ENCODE measurements around the gene TAS2R20. TPM values are rescaled to one million over a fixed set of nuclear protein-coding genes. Genes with fewer than 3 reads are reported as not detected.
A peak's percentile ranks its signal among the peaks of the same experiment; 100 is the strongest.

Gene TAS2R20
- total RNA-seq, 4 donors from 2014 or later, result 0.78 to 4.6 (median 1.3) TPM

DNA sequence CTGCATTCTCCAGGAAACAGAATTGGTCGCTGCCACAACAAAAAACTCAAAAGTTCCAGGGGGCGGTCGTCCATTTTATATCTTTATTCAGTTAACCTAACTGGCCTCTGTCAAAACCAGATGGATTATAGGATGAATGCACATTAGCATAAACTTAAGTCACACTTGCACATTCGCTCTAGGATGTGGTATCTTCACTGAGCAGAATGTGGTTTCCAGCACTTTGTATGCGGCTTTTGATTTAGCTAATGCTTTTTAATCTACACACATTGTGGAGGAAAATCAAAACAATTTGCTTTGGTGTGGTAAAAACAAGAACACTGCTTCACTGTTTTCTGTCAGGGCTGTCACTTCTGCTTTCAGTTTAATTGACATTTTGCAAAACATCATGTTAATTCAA, 15.9 kb downstream of the TAS2R20 start:
- no peak for DNase-seq (ENCODE audit: extremely low spot score)
- Histone ChIP-seq H3K36me3 (no peaks in the 10 kb centered on the region), H3K4me1 (no peaks in the 10 kb centered on the region), H3K4me3 (no peak overlapping the region), H3K9me3 (no peaks in the 10 kb centered on the region), H3K27ac (replicated peaks in 1 of 4) (no peak overlapping the region), H3K27me3 (no peaks in the 10 kb centered on the region)
- 95% methylated on average over 5 of the region's 5 CpGs for WGBS
- no peak for TF ChIP-seq POLR2A (IDR thresholded peaks at IDR 0.05; ENCODE audit: low read depth)
- no peak for TF ChIP-seq POLR2AphosphoS5 (IDR thresholded peaks at IDR 0.05)
- TF ChIP-seq EP300 (IDR thresholded peaks at IDR 0.05), result no peak
- no peak for TF ChIP-seq CTCF (IDR thresholded peaks at IDR 0.05)
- intact Hi-C loops (cut with DNase I), result no loop called here

- Histone ChIP-seq H3K9me3 (no peaks in the 10 kb centered on the region), H3K27me3 (no peaks in the 10 kb centered on the region), H3K27ac (replicated peaks in 1 of 4) (no peak overlapping the region), H3K4me1 (no peaks in the 10 kb centered on the region), H3K36me3 (no peaks in the 10 kb centered on the region), H3K4me3 (no peak overlapping the region)
- TF ChIP-seq POLR2AphosphoS5 (IDR thresholded peaks at IDR 0.05), result no peak
- no peak for TF ChIP-seq EP300 (IDR thresholded peaks at IDR 0.05)
- TF ChIP-seq CTCF (IDR thresholded peaks at IDR 0.05), result no peak
- TF ChIP-seq POLR2A (IDR thresholded peaks at IDR 0.05; ENCODE audit: low read depth), result no peak
- WGBS, result 87% methylated on average over 3 of the region's 3 CpGs
- no peak for DNase-seq (ENCODE audit: extremely low spot score)
- intact Hi-C loops (cut with DNase I), result no loop called here
These were observed 23.1 kb downstream of the TAS2R20 start for GRCh38 chr12:10974965-10975364.

GRCh38 chr12:10968765-10969456, 29.2 kb downstream of the TAS2R20 start:
- H3K4me1 ChIP-seq, result peaks cover 5 to 10% (median 9%) of the 10 kb centered on the region in 4 donors
- no peaks in the 10 kb centered on the region for H3K27me3 ChIP-seq
- H3K36me3 ChIP-seq, result no peaks in the 10 kb centered on the region
- H3K27ac ChIP-seq (replicated peaks in 1 of 4), result peak overlapping the region in 1 of 4 donors; percentile 12
- intact Hi-C loops (cut with DNase I), result no loop called here
- H3K4me3 ChIP-seq, result no peak overlapping the region
- no peaks in the 10 kb centered on the region for H3K9me3 ChIP-seq
- DNase-seq (ENCODE audit: extremely low spot score), result no peak
- TF ChIP-seq EP300 (IDR thresholded peaks at IDR 0.05), result no peak
- no peak for TF ChIP-seq POLR2A (IDR thresholded peaks at IDR 0.05; ENCODE audit: low read depth)
- TF ChIP-seq POLR2AphosphoS5 (IDR thresholded peaks at IDR 0.05), result no peak
- no peak for TF ChIP-seq CTCF (IDR thresholded peaks at IDR 0.05)
- WGBS, result 71% methylated on average over 13 of the region's 15 CpGs

DNA sequence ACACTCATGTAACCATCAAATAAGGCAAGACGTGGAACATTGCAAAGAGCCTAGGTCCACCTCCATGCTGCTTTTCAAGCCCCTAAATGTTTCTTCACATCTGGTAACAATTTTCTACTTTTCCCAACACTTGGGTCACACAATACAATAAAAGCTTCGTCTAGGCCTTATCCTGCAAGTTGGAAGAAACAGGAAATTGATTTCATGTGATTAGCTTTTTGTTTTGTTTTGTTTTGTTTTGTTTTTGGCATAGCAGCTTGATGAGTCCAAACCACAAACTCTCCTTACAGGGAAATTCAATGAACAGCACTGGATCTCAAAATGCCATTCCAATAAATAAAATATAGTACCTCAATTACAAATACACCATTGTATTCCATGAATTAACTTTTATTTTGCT, 30.7 kb downstream of the TAS2R20 start:
- TF ChIP-seq POLR2A (IDR thresholded peaks at IDR 0.05; ENCODE audit: low read depth), result no peak
- no peak for TF ChIP-seq POLR2AphosphoS5 (IDR thresholded peaks at IDR 0.05)
- 79% methylated on average over 2 of the region's 2 CpGs for WGBS
- Histone ChIP-seq H3K9me3 (no peaks in the 10 kb centered on the region), H3K27ac (replicated peaks in 1 of 4) (no peak overlapping the region), H3K27me3 (no peaks in the 10 kb centered on the region), H3K4me3 (no peak overlapping the region), H3K36me3 (no peaks in the 10 kb centered on the region), H3K4me1 (peaks cover 5 to 10% (median 9%) of the 10 kb centered on the region in 4 donors)
- no peak for DNase-seq (ENCODE audit: extremely low spot score)
- intact Hi-C loops (cut with DNase I), result no loop called here

GRCh38 chr12:10966314-10966713, 31.8 kb downstream of the TAS2R20 start:
- Histone ChIP-seq H3K27ac (replicated peaks in 1 of 4) (no peak overlapping the region), H3K27me3 (no peaks in the 10 kb centered on the region), H3K4me3 (no peak overlapping the region), H3K9me3 (no peaks in the 10 kb centered on the region), H3K36me3 (peaks cover 0 to 3% (median 0%) of the 10 kb centered on the region in 4 donors), H3K4me1 (peaks cover 5 to 10% (median 9%) of the 10 kb centered on the region in 4 donors)
- intact Hi-C loops (cut with DNase I), result no loop called here
- TF ChIP-seq EP300 (IDR thresholded peaks at IDR 0.05) (no peak), POLR2A (IDR thresholded peaks at IDR 0.05; ENCODE audit: low read depth) (no peak), POLR2AphosphoS5 (IDR thresholded peaks at IDR 0.05) (no peak), CTCF (IDR thresholded peaks at IDR 0.05) (no peak)
- DNase-seq (ENCODE audit: extremely low spot score), result no peak
